Loucy (cell line): ENCODE results near the gene AGRN.

Experiments
- CTCF ChIP-seq: fragments of 200-600 bp; sonication (generic); conservative IDR thresholded peaks from 2 replicates; pipeline ENCODE4 v1.5.1; 2014; ENCODE audit warnings: mild to moderate bottlenecking, antibody characterized with exemption, low read length
- EZH2phosphoT487 ChIP-seq: fragments of 200-600 bp; IDR thresholded peaks from 2 replicates; pipeline ENCODE4 v1.6.1; 2018; ENCODE audit warnings: antibody characterized with exemption, mild to moderate bottlenecking, moderate library complexity, borderline replicate concordance

DNA sequence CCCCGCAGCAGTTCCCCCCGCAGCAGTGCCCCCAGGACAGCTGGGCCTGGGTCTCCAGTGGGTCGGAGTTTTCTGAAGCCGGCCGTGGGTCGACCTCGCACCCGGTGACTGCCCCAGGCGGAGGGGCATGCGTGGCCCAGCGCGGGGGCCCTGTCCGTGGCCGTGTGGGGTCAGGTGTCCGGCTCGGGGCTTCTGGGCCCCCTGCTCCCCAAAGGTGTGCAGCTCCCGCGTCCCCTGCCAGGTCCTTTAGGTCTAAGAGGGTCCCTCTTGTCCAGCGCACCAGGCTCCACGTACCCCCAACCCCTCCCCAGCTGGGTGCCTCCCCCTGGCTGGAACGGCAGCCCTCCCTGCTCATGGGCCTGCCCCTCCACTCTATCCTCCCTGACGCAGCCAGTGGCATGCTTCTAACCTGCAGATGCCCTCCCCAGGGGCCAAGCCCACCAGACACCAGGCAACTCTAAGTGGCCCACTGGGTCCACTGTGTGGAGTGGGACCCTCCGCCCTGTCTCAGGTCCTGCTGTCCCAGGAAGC lies 14.1 kb upstream of the AGRN start:
- TF ChIP-seq CTCF (no peak), EZH2phosphoT487 (no peak)
